Thoracic aorta (tissue), 2 donors: Measurements from ENCODE around the gene ENAM. TPM values are rescaled to one million over a fixed set of nuclear protein-coding genes. Genes with fewer than 3 reads are reported as not detected.

Experiments
- ATAC-seq: fragments of 150-250 bp; one replicate; pipeline ENCODE4 v1.8.0; 2017; ENCODE audit warnings: low read depth; ENCODE audit not compliant: insufficient number of reproducible peaks, low FRiP score
- DNase-seq: peaks from one replicate; pipeline ENCODE4 v3.0.0-alpha.2; 2020; ENCODE audit warnings: low spot score
- H3K27ac ChIP-seq, 2 donors: fragments of 200-600 bp; sonication (generic); 1 replicate in 1 of 2; 2 replicates in 1 of 2; pipeline ENCODE4 v1.5.1; 2016; ENCODE audit warnings: mild to moderate bottlenecking in 2 of 2, moderate library complexity in 2 of 2
- H3K27me3 ChIP-seq: fragments of 200-600 bp; sonication (generic); replicated peaks from 2 replicates; pipeline ENCODE4 v1.6.0; 2016; ENCODE audit warnings: mild to moderate bottlenecking; ENCODE audit not compliant: insufficient read depth
- H3K36me3 ChIP-seq: fragments of 200-600 bp; sonication (generic); one replicate; pipeline ENCODE4 v1.5.1; 2016
- H3K4me1 ChIP-seq, 2 donors: fragments of 200-600 bp; sonication (generic); 1 replicate in 1 of 2; 2 replicates in 1 of 2; pipeline versions ENCODE4 v1.5.1 to v1.6.0; 2016; ENCODE audit warnings: low read depth in 2 of 2, mild to moderate bottlenecking in 1 of 2; ENCODE audit not compliant: control insufficient read depth in 1 of 2
- H3K4me3 ChIP-seq: fragments of 200-600 bp; sonication (generic); 2 replicates; pipeline ENCODE4 v1.5.1; 2016; ENCODE audit warnings: mild to moderate bottlenecking
- H3K9me3 ChIP-seq: fragments of 200-600 bp; sonication (generic); 2 replicates; pipeline ENCODE4 v1.5.1; 2016
- total RNA-seq, 2 donors: library from RNA; depleted of rRNA; stranded (reverse); fragments of >200 nt; gene quantifications; one replicate each; pipeline versions ENCODE4 v1.1.0 to v1.2.3, GENCODE V29; 2016
- TF ChIP-seq, protein P1 (sequence below): fragments of 200-600 bp; sonication (generic); IDR thresholded peaks from one replicate; pipeline ENCODE4 v1.5.1; 2019; ENCODE audit warnings: antibody characterized with exemption

ENAM gene
- total RNA-seq, 2 donors from 2014 or later: not detected

DNA sequence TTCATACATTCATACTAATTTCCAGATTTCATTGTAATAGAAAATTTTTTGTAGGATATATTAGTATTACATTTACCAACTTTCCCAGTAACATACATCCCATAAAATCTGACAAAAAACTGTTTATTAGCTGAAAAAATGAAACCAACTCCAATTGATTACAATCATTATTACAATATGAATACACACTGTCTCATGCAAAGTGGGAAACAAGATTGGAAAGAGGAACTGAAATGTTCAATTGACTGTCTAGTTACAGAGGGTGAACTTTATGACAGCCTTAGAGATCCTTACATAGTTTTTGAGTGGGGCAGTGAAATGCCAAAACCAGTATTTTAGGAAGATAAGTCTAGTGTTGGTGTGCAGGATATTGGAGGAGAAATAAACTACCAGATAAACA is 38.8 kb upstream of the ENAM start:
- Histone ChIP-seq H3K9me3 (no peaks in the 10 kb centered on the region), H3K27me3 (no peaks in the 10 kb centered on the region), H3K36me3 (no peaks in the 10 kb centered on the region), H3K4me3 (no peak overlapping the region), H3K27ac (no peak overlapping the region), H3K4me1 (no peaks in the 10 kb centered on the region)
- TF ChIP-seq, protein P1, sequence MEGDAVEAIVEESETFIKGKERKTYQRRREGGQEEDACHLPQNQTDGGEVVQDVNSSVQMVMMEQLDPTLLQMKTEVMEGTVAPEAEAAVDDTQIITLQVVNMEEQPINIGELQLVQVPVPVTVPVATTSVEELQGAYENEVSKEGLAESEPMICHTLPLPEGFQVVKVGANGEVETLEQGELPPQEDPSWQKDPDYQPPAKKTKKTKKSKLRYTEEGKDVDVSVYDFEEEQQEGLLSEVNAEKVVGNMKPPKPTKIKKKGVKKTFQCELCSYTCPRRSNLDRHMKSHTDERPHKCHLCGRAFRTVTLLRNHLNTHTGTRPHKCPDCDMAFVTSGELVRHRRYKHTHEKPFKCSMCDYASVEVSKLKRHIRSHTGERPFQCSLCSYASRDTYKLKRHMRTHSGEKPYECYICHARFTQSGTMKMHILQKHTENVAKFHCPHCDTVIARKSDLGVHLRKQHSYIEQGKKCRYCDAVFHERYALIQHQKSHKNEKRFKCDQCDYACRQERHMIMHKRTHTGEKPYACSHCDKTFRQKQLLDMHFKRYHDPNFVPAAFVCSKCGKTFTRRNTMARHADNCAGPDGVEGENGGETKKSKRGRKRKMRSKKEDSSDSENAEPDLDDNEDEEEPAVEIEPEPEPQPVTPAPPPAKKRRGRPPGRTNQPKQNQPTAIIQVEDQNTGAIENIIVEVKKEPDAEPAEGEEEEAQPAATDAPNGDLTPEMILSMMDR: no peak
- ATAC-seq: no peak
- no peak for DNase-seq

DNA sequence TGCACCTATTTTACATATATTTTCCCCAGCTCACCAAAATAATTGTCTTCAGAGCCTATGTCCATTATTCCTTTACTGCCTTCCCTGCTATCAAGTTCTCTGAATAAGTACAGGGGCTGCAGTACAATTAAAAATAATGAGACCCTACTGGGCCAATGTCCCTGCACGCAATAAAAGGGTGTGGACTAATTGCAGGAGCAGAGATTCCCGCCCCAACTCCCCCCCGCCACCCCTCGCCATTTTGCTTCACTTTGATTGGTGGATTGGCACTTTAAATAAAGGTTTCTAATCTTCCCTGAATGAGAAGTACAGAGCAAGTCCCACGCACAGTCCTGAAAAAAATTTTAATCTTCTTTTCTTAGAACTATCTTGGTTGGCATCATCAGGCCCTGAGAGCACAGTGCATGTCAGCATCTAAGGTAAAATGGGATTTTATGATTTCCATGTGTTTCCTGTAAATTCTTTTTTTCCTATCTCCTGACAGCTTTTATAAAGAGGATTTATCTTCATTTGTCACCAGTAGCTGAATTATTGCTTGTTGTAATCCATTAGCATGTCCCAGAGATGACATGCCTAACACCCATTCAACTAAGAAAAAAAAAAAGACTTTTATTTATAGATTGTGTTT is 36.5 kb upstream of the ENAM start, which contains the start of gene AMBN:
AMBN (plus strand) TSS at position 302 of the 628 bp plus-strand sequence; CDS start at position 405, 103 bp downstream.
- no peaks in the 10 kb centered on the region for H3K9me3 ChIP-seq
- TF ChIP-seq, protein P1: no peak
- ATAC-seq (no peak), DNase-seq (no peak)
- H3K4me1 ChIP-seq: no peaks in the 10 kb centered on the region
- no peaks in the 10 kb centered on the region for H3K27me3 ChIP-seq
- no peak within 1 kb of the TSS for H3K4me3 ChIP-seq
- H3K27ac ChIP-seq: no peak within 1 kb of the TSS
- no peaks in the 10 kb centered on the region for H3K36me3 ChIP-seq

DNA sequence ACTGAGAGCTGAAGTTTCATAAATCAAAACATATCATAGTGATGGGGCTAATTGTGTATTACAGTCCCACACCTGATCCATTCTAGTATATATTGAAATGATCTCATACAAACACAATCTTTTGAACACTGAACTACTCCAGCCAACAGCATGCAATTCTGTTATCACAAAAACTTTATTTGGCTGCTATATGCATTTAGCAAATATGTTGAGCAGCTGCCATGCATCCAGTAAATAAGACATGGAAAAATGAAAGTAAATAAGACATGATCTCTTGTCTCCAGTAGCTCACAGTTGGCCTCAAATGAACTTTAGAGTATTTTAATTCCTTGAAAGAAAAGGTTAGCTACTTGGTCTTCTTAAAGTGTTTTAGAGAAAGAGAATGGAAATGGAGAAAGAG is 34.3 kb upstream of the ENAM start:
- TF ChIP-seq, protein P1: no peak
- ATAC-seq (no peak), DNase-seq (no peak)
- Histone ChIP-seq H3K27me3 (no peaks in the 10 kb centered on the region), H3K4me1 (no peaks in the 10 kb centered on the region), H3K36me3 (no peaks in the 10 kb centered on the region), H3K4me3 (no peak overlapping the region), H3K27ac (no peak overlapping the region), H3K9me3 (no peaks in the 10 kb centered on the region)

DNA sequence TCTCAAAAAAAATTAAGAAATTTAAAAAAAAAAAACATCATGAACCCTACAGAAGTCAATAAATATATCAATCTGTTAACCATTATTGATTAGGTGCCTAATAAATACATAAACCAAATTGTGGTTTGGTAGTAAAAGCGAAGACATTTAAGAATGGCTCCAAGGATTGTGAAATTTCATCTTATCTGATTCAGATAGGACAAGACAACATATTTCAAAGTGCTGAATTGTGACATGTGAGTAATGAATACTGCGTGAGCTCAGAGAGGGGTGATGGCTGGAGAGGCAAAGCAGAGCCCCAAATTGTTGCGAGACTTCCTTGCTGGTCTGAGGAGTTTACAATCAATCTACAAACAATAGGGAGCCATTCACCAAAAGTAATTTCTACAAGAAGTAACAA is 28.2 kb upstream of the ENAM start:
- DNase-seq (no peak), ATAC-seq (no peak)
- Histone ChIP-seq H3K9me3 (no peaks in the 10 kb centered on the region), H3K4me1 (peaks cover 0 to 5% of the 10 kb centered on the region in 2 donors), H3K27ac (no peak overlapping the region), H3K27me3 (no peaks in the 10 kb centered on the region), H3K4me3 (no peak overlapping the region), H3K36me3 (no peaks in the 10 kb centered on the region)
- TF ChIP-seq, protein P1: no peak

DNA sequence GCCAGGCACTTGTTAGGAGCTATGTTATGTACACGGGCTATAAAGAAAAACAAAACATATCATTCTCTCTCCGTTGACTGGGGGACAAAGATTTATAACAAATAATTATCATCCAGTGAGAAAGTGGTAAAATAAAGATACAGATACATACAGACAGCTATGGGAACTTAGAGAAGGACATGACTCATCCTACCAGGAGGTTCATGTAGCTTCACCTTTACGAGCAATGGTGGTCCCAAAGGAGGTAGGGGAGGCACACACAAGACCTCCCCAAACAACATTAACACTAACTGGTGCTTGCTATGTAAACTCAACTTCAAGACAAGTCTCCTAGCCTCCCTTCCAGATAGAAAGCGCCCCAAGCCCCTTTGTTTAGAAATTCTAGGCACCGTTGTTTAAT is 27.6 kb upstream of the ENAM start:
- Histone ChIP-seq H3K27me3 (no peaks in the 10 kb centered on the region), H3K36me3 (no peaks in the 10 kb centered on the region), H3K4me3 (no peak overlapping the region), H3K9me3 (no peaks in the 10 kb centered on the region), H3K27ac (no peak overlapping the region), H3K4me1 (peaks cover 0 to 5% of the 10 kb centered on the region in 2 donors)
- TF ChIP-seq, protein P1: no peak
- no peak for ATAC-seq
- no peak for DNase-seq
